GM21526 (cell line): ENCODE data around the gene FBP1.
"Not testable (repeated sequence)": the region's sequence is repeated elsewhere in the genome, so short reads cannot be mapped to it uniquely, and the experiment has no call there.

ENCODE experiments used
- ATAC-seq: cut with Tn5 transposase; IDR thresholded peaks from one replicate; pipeline ENCODE4 v1.9.1; 2021; ENCODE audit warnings: moderate library complexity; ENCODE audit not compliant: unreplicated experiment, low FRiP score

FBP1 gene

GRCh38 chr9:94586316-94586715 lies 53.0 kb downstream of the FBP1 start:
- ATAC-seq, result no peak

- no peak for ATAC-seq
Observed at GRCh38 chr9:94584555-94584954, 54.8 kb downstream of the FBP1 start.

- ATAC-seq, result no peak
Observed at GRCh38 chr9:94581728-94582127, 57.6 kb downstream of the FBP1 start.

- ATAC-seq, result no peak
Observed at GRCh38 chr9:94577571-94577970, 61.7 kb downstream of the FBP1 start.

GRCh38 chr9:94577036-94577435 lies 62.3 kb downstream of the FBP1 start:
- no peak for ATAC-seq

GRCh38 chr9:94576131-94576530 lies 63.2 kb downstream of the FBP1 start:
- no peak for ATAC-seq

GRCh38 chr9:94568972-94569712 lies 70.2 kb downstream of the FBP1 start:
- no peak for ATAC-seq

GRCh38 chr9:94568250-94568889 lies 70.9 kb downstream of the FBP1 start:
- no peak for ATAC-seq

GRCh38 chr9:94567271-94567670 lies 72.0 kb downstream of the FBP1 start:
- no peak for ATAC-seq

- no peak for ATAC-seq
Observed at GRCh38 chr9:94566550-94566949, 72.8 kb downstream of the FBP1 start.

- ATAC-seq, result not testable (repeated sequence)
Observed at GRCh38 chr9:94564279-94564678, 75.0 kb downstream of the FBP1 start.

GRCh38 chr9:94563548-94563947 lies 75.8 kb downstream of the FBP1 start:
- ATAC-seq, result no peak

- ATAC-seq, result no peak
Observed at GRCh38 chr9:94560237-94560636, 79.1 kb downstream of the FBP1 start.

- ATAC-seq, result no peak
Observed at GRCh38 chr9:94557376-94557775, 81.9 kb downstream of the FBP1 start.

- ATAC-seq, result no peak
Observed at GRCh38 chr9:94554439-94555331, 84.6 kb downstream of the FBP1 start, which contains the start of gene PCAT7. PCAT7 (plus strand) TSS chr9:94555083.

GRCh38 chr9:94554078-94554438 lies 85.3 kb downstream of the FBP1 start:
- ATAC-seq, result no peak
